Smooth muscle cell (in vitro differentiated cells): Measurements from ENCODE around the gene FSHB. TPM values are rescaled to one million over a fixed set of nuclear protein-coding genes. Genes with fewer than 3 reads are reported as not detected.
A peak's percentile ranks its signal among the peaks of the same experiment; 100 is the strongest.

Source experiments
- DNase-seq: peaks from one replicate; lab custom pipeline; 2025; ENCODE audit not compliant: unreplicated experiment; lab: John Stamatoyannopoulos, UW
- H2AFZ ChIP-seq: fragments of 200-600 bp; sonication (generic); 2 replicates; pipeline ENCODE4 v1.6.0; 2016; ENCODE audit warnings: antibody characterized with exemption, low read depth, mild to moderate bottlenecking
- H3F3A ChIP-seq: fragments of 200-600 bp; sonication (generic); 2 replicates; pipeline ENCODE4 v1.6.0; 2017; ENCODE audit warnings: antibody characterized with exemption, low read depth
- H3K27ac ChIP-seq: fragments of 200-600 bp; sonication (generic); 2 replicates; pipeline ENCODE4 v1.5.1; 2016; ENCODE audit warnings: low read depth, mild to moderate bottlenecking
- H3K27me3 ChIP-seq: fragments of 200-600 bp; sonication (generic); 2 replicates; pipeline ENCODE4 v1.6.1; 2016; ENCODE audit warnings: low read depth, mild to moderate bottlenecking
- H3K36me3 ChIP-seq: fragments of 200-600 bp; sonication (generic); 2 replicates; pipeline ENCODE4 v1.5.1; 2016; ENCODE audit warnings: low read depth
- H3K4me1 ChIP-seq: fragments of 200-600 bp; sonication (generic); 2 replicates; pipeline ENCODE4 v1.5.1; 2016; ENCODE audit warnings: low read depth
- H3K4me2 ChIP-seq: fragments of 200-600 bp; sonication (generic); 2 replicates; pipeline ENCODE4 v1.6.0; 2016; ENCODE audit warnings: mild to moderate bottlenecking
- H3K4me3 ChIP-seq: fragments of 200-600 bp; sonication (generic); 2 replicates; pipeline ENCODE4 v1.5.1; 2016; ENCODE audit warnings: mild to moderate bottlenecking
- H3K79me2 ChIP-seq: fragments of 200-600 bp; sonication (generic); 2 replicates; pipeline ENCODE4 v1.6.0; 2016; ENCODE audit warnings: low read depth, mild to moderate bottlenecking
- H3K9ac ChIP-seq: fragments of 200-600 bp; sonication (generic); 2 replicates; pipeline ENCODE4 v1.6.0; 2016; ENCODE audit warnings: low read depth
- H3K9me3 ChIP-seq: fragments of 200-600 bp; sonication (generic); replicated peaks from 2 replicates; pipeline ENCODE4 v1.5.1; 2016; ENCODE audit warnings: low read depth
- H4K20me1 ChIP-seq: fragments of 200-600 bp; sonication (generic); 2 replicates; pipeline ENCODE4 v1.6.0; 2016; ENCODE audit warnings: low read depth
- WGBS: methylation state at CpG from one replicate; pipeline ENCODE4 v1.1.7; 2016; ENCODE audit warnings: low lambda C conversion rate; 5-methylcytosine and 5-hydroxymethylcytosine counted together
- polyA plus RNA-seq: library from polyadenylated mRNA; unstranded; fragments of >200 nt; fragmentation: Nextera tagmentation; extraction: Ambion mirVana; gene quantifications from 2 replicates; pipeline ENCODE4 v1.2.1, GENCODE V29; 2016
- total RNA-seq: library from RNA; depleted of rRNA; stranded (reverse); fragments of >200 nt; gene quantifications from 2 replicates; pipeline ENCODE4 v1.2.3, GENCODE V29; 2014
- TF ChIP-seq, protein P1 (sequence below): fragments of 200-600 bp; sonication (generic); IDR thresholded peaks from 2 replicates; pipeline ENCODE4 v1.5.1; 2017; ENCODE audit warnings: borderline replicate concordance, mild to moderate bottlenecking, antibody characterized with exemption; ENCODE audit not compliant: insufficient read depth, poor library complexity, severe bottlenecking

FSHB gene
- total and polyA plus RNA-seq, 2 experiments from 2014 or later: not detected

DNA sequence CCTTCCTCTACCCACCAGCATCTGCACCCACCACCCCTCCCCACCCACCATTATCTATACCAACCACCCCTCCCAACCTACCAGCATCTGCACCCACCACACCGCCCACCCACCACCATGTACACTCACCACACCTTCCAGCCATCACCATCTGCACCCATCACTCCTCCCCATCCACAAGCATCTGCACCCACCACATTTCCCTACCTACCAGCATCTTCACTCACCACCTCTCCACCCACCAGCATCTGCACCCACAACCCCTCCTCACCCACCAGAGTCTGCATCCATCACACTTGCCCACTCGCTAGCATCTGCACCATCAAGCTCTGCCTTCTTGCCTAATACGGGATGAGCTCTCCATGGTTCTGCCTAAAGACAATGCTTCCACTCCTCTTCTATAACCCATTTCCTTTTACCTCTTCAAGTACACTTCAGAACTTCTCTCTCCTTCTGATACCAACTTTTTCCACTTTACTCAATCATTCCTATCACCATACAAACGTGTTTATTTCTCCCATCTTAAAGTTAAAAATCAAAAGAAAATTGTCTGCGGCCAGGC lies 2.4 kb upstream of the FSHB start:
- Histone ChIP-seq H3F3A (no peaks in the 10 kb centered on the region), H3K79me2 (no peaks in the 10 kb centered on the region), H3K27me3 (no peaks in the 10 kb centered on the region), H2AFZ (no peak overlapping the region), H3K9me3 (no peaks in the 10 kb centered on the region), H3K36me3 (no peaks in the 10 kb centered on the region), H4K20me1 (no peaks in the 10 kb centered on the region), H3K4me2 (no peak overlapping the region), H3K4me1 (no peaks in the 10 kb centered on the region), H3K4me3 (no peak overlapping the region), H3K27ac (no peak overlapping the region), H3K9ac (no peak overlapping the region)
- WGBS: 81% methylated on average over 4 of the region's 5 CpGs
- DNase-seq: no peak
- TF ChIP-seq, protein P1, sequence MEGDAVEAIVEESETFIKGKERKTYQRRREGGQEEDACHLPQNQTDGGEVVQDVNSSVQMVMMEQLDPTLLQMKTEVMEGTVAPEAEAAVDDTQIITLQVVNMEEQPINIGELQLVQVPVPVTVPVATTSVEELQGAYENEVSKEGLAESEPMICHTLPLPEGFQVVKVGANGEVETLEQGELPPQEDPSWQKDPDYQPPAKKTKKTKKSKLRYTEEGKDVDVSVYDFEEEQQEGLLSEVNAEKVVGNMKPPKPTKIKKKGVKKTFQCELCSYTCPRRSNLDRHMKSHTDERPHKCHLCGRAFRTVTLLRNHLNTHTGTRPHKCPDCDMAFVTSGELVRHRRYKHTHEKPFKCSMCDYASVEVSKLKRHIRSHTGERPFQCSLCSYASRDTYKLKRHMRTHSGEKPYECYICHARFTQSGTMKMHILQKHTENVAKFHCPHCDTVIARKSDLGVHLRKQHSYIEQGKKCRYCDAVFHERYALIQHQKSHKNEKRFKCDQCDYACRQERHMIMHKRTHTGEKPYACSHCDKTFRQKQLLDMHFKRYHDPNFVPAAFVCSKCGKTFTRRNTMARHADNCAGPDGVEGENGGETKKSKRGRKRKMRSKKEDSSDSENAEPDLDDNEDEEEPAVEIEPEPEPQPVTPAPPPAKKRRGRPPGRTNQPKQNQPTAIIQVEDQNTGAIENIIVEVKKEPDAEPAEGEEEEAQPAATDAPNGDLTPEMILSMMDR: no peak

DNA sequence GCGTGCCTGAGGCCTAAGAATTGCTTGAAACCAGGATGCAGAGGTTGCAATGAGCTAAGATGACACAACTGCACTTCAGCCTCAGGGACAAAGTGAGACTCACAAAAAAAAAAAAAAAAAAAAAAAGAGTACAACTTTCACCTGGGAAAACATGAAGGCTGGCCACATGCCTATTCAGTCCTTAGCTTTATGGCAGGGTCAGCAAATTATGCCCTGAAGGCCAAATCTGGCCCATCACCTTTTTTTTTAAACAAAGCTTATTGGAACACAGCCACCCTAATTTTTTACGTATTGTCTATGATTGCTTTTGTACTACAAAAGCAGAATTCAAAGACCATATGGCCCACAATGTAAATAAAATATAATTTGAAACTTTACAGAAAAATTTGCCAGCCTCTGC lies 8.2 kb downstream of the FSHB start:
- Histone ChIP-seq H3K4me2 (no peak overlapping the region), H3K27ac (no peak overlapping the region), H4K20me1 (no peaks in the 10 kb centered on the region), H3K9ac (no peak overlapping the region), H3F3A (no peaks in the 10 kb centered on the region), H3K36me3 (no peaks in the 10 kb centered on the region), H3K4me1 (no peaks in the 10 kb centered on the region), H3K27me3 (no peaks in the 10 kb centered on the region), H2AFZ (no peak overlapping the region), H3K9me3 (no peaks in the 10 kb centered on the region), H3K4me3 (no peak overlapping the region), H3K79me2 (no peaks in the 10 kb centered on the region)
- no peak for DNase-seq
- 93% methylated on average over 2 of the region's 2 CpGs for WGBS
- TF ChIP-seq, protein P1: no peak

DNA sequence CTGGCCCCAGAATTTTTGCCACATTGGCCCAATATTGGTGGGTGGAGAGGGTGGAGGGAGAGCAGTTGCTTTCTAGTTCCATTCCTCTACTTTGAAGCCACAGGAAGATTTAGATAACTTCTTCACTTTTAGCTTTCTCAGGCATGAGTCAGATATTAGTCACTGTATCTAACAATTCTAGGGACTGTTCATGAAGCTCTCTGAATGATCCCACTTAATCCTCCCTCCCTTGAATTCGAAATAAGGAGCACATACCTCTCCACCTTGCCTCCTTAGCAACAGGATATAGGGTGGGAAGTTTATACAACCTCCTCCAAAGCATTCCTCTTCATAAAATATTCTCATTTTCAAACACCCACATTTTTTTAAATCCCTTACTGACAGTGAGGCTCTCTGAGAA lies 13.5 kb downstream of the FSHB start:
- no peaks in the 10 kb centered on the region for H3K36me3 ChIP-seq
- H3K9me3 ChIP-seq: no peaks in the 10 kb centered on the region
- peak overlapping the region; percentile 67 for H3K4me2 ChIP-seq
- H3K4me3 ChIP-seq: no peak overlapping the region
- WGBS: 5% methylated on average over 1 of the region's 1 CpG
- H3K9ac ChIP-seq: no peak overlapping the region
- no peaks in the 10 kb centered on the region for H3K4me1 ChIP-seq
- H3K27ac ChIP-seq: peak overlapping the region; percentile 28
- no peaks in the 10 kb centered on the region for H3K27me3 ChIP-seq
- TF ChIP-seq, protein P1: no peak
- H3F3A ChIP-seq: peaks cover 4% of the 10 kb centered on the region
- no peak for DNase-seq
- H4K20me1 ChIP-seq: no peaks in the 10 kb centered on the region
- H3K79me2 ChIP-seq: no peaks in the 10 kb centered on the region
- H2AFZ ChIP-seq: no peak overlapping the region

DNA sequence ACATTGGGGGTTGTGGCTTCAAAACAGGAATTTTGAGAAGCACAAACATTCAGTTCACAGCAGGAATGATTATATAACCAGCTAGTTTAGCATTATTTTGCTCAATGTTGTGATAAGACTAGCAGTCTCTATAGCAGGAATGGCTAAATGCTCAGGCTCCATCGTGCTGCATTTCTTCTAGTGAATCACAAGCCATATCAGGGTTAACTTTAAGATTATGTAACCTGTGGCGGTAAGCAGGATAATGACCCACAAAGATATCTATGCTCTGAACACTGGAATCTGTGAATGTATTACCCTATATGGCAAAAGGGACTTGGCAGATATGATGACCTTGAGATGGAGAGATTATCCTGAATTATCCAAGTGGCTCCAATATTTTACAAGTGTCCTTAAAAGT lies 14.8 kb downstream of the FSHB start:
- H3K36me3 ChIP-seq: no peaks in the 10 kb centered on the region
- H3K4me1 ChIP-seq: no peaks in the 10 kb centered on the region
- DNase-seq: no peak
- no peak overlapping the region for H3K4me3 ChIP-seq
- H3K9me3 ChIP-seq: no peaks in the 10 kb centered on the region
- peak overlapping the region; percentile 67 for H3K4me2 ChIP-seq
- H2AFZ ChIP-seq: no peak overlapping the region
- peaks cover 4% of the 10 kb centered on the region for H3F3A ChIP-seq
- TF ChIP-seq, protein P1: no peak
- H3K27ac ChIP-seq: no peak overlapping the region
- no peak overlapping the region for H3K9ac ChIP-seq
- H4K20me1 ChIP-seq: no peaks in the 10 kb centered on the region
- H3K79me2 ChIP-seq: no peaks in the 10 kb centered on the region
- H3K27me3 ChIP-seq: no peaks in the 10 kb centered on the region
- 29% methylated on average over 2 of the region's 2 CpGs for WGBS
